Stromal cell of bone marrow (primary cell): ENCODE results near the gene MYCBPAP.

ENCODE experiments used
- DNase-seq: peaks from one replicate; pipeline ENCODE4 v3.0.0-alpha.2; 2012; ENCODE audit warnings: low read depth

MYCBPAP gene

DNA sequence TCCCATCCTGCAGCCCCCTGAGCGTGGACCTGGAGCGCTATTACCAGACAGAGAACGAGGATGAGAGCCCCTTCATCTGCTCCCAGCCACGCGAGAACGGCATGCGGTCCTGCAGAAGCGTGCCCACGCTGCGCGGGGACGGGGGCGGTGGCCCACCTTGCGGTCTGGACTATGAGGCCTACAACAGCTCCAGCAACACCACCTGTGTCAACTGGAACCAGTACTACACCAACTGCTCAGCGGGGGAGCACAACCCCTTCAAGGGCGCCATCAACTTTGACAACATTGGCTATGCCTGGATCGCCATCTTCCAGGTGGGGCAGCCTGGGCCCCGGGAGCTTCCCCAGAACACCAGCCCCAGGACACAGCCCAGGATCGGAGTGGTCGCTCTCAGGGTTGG, 64.3 kb downstream of the MYCBPAP start:
- DNase-seq: no peak

DNA sequence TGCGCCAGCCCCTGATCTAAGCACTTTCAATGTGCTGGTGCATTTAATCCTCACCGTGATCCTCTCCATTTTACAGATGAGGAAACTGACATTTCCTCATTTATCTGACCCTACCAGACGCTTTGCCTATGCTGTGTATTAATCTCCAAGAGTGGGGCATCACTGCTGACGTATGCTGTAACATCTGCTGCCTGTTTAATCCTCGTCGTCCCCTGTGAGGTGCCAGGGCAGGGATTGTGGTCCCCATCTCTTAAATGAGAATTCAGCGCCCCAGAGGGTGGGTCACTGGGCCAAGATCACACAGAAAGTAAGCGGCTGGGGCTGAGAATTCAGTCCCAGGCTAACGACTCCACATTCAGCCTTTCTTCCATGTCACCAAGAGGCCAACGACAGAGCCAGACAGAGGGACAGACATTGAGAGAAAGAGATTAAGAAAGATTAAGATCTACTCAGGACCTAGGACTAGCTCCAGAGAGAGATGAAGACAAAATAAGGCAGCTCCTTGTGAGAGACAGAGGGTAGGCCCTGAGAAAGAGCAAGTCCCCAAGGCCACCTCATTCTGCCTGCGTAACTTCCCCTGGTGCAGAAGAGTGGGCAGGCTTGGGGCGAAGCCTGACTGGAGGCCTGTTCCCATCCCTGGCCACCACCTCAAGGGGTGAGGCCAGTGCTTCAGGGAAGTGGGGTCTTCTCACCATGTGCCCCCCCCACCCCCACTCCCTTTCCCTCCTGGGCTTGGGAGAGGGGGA, 65.8 kb downstream of the MYCBPAP start:
- DNase-seq: no peak

DNA sequence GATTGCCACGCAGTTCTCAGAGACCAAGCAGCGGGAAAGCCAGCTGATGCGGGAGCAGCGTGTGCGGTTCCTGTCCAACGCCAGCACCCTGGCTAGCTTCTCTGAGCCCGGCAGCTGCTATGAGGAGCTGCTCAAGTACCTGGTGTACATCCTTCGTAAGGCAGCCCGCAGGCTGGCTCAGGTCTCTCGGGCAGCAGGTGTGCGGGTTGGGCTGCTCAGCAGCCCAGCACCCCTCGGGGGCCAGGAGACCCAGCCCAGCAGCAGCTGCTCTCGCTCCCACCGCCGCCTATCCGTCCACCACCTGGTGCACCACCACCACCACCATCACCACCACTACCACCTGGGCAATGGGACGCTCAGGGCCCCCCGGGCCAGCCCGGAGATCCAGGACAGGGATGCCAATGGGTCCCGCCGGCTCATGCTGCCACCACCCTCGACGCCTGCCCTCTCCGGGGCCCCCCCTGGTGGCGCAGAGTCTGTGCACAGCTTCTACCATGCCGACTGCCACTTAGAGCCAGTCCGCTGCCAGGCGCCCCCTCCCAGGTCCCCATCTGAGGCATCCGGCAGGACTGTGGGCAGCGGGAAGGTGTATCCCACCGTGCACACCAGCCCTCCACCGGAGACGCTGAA, 67.5 kb downstream of the MYCBPAP start:
- no peak for DNase-seq

DNA sequence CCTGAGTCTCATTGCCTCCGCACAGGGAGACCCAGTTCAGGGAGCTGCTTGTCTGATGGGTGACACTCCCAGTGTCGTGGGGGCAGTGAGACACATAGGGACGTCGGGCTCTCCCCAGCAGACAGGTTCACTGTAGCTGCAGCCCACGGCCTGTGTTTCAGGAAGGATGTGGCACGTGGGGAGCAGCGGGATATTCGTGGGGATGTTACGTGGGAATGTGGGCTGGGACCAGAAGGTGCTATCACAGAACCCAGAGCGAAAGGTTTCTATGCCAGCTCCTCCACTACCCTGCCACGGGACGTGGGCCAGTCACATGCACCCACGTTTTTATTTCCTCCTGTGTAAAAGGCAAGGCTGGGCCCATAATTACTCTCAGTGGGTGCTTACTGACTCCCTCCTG, 68.6 kb downstream of the MYCBPAP start:
- DNase-seq: no peak

DNA sequence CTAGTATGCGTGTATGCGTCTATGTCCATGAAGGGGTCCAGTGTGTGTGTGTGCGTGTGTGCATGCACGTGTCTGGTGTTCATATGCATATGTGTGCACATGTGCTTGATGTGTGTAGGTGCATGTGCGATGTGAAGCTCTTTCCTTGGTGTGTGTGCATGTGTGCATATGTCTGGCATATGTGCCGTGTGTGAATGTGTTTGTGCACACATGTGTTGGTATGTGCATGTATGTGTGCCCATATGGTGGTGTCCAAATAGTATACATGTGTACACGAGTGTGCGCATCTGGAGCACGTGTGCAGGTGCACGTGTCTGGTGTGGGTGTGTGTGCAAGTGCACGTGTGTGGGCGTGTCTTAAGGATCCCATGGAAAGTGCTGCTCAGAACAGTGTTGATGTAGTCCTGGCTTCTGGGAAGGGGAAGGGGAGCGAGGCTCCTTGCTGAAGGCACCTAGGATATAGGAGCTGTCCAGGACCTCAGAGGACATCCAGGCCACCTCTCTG, 69.3 kb downstream of the MYCBPAP start:
- no peak for DNase-seq

DNA sequence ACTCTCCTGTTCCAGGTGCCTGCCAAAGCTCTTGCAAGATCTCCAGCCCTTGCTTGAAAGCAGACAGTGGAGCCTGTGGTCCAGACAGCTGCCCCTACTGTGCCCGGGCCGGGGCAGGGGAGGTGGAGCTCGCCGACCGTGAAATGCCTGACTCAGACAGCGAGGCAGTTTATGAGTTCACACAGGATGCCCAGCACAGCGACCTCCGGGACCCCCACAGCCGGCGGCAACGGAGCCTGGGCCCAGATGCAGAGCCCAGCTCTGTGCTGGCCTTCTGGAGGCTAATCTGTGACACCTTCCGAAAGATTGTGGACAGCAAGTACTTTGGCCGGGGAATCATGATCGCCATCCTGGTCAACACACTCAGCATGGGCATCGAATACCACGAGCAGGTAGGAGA, 69.9 kb downstream of the MYCBPAP start:
- DNase-seq: no peak

DNA sequence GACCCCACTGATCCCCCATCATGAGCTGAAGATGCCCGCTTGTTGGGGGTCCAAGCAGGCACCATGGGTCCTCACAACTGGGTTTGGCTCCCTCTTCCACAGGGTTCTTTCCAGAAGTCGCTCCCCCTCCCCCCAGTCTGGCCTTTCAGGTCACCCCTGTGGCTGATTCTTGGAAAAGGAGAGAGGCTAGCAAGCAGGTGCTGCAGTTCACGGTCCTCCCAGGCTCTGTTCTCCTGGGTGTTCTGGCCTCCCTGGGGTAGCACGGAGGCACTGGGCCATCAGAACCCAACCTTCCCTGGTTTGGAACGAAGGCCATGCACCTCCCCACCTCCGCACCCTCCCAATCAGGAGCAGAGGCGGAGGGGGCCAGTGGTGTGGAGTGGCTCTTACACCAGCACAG, 71.2 kb downstream of the MYCBPAP start:
- no peak for DNase-seq

DNA sequence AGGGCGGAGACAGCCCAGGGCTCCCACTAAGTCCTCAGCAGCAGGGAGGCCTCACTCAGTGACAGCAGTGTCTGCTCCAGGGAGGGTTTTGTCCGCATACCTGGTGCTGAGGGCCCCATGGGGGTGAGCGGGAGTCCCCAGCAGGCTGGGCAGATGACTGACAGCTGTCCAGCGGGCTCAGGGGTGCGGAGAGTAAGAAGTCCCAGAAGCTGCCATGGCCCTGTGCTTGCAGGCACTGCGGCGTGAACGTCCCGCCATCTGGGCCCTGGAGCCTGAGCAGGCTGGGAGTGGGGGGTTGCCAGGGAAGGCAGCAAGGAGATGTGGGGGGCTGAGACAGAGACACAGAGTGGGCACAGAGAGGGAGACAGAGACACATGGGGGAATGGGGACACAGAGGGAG, 72.4 kb downstream of the MYCBPAP start:
- no peak for DNase-seq
